ENCODE measurements around the gene SLC18B1.
A peak's percentile ranks its signal among the peaks of the same experiment; 100 is the strongest.

Gene SLC18B1

GRCh38 chr6:132741281-132741680, 57.2 kb downstream of the SLC18B1 start:
- DNase-seq, result no peak

- DNase-seq, result peak; percentile 26 to 71
Measured at GRCh38 chr6:132736239-132736638, 62.2 kb downstream of the SLC18B1 start.

GRCh38 chr6:132734694-132735236, 63.7 kb downstream of the SLC18B1 start:
- peak; percentile 79 to 93 for DNase-seq

- peak; percentile 40 to 60 for DNase-seq
Measured at GRCh38 chr6:132733814-132734213, 64.6 kb downstream of the SLC18B1 start.

- DNase-seq, result no peak
Measured at GRCh38 chr6:132733283-132733682, 65.2 kb downstream of the SLC18B1 start.

GRCh38 chr6:132731086-132731485, 67.4 kb downstream of the SLC18B1 start:
- DNase-seq, result no peak

GRCh38 chr6:132730560-132730959, 67.9 kb downstream of the SLC18B1 start:
- peak; percentile 34 to 36 for DNase-seq

- DNase-seq, result no peak
Measured at GRCh38 chr6:132728616-132729015, 69.8 kb downstream of the SLC18B1 start.

GRCh38 chr6:132726608-132726975, 71.8 kb downstream of the SLC18B1 start:
- no peak for DNase-seq

- DNase-seq, result no peak
Measured at GRCh38 chr6:132725947-132726607, 72.4 kb downstream of the SLC18B1 start.

GRCh38 chr6:132725471-132725870, 73.0 kb downstream of the SLC18B1 start:
- DNase-seq, result no peak

GRCh38 chr6:132719736-132720448, 78.5 kb downstream of the SLC18B1 start:
- no peak for DNase-seq
